ENCODE results near the gene FAM53C.
"Not testable (repeated sequence)": the region's sequence is repeated elsewhere in the genome, so short reads cannot be mapped to it uniquely, and the experiment has no call there.

Gene FAM53C

GRCh38 chr5:138351517-138351916 lies 13.5 kb downstream of the FAM53C start:
- DNase-seq, result no peak

GRCh38 chr5:138352071-138352721 lies 14.1 kb downstream of the FAM53C start, which contains the start of gene KDM3B:
TSS of gene KDM3B (plus strand) at chr5:138352685. CDS start at chr5:138352796, 111 bp downstream.
- DNase-seq, result peak; percentile 76

- no peak for DNase-seq
Observed at GRCh38 chr5:138352722-138353559, 14.9 kb downstream of the FAM53C start.

GRCh38 chr5:138353560-138354080 lies 15.6 kb downstream of the FAM53C start:
- no peak for DNase-seq

- DNase-seq, result no peak
Observed at GRCh38 chr5:138354387-138354786, 16.3 kb downstream of the FAM53C start.

GRCh38 chr5:138354926-138355378 lies 16.9 kb downstream of the FAM53C start:
- DNase-seq, result peak; percentile 14

GRCh38 chr5:138359621-138360020 lies 21.6 kb downstream of the FAM53C start:
- no peak for DNase-seq

GRCh38 chr5:138360941-138361452 lies 22.9 kb downstream of the FAM53C start:
- no peak for DNase-seq

- no peak for DNase-seq
Observed at GRCh38 chr5:138364576-138364975, 26.5 kb downstream of the FAM53C start.

GRCh38 chr5:138366632-138367382 lies 28.7 kb downstream of the FAM53C start:
- DNase-seq, result no peak

GRCh38 chr5:138369261-138369660 lies 31.2 kb downstream of the FAM53C start:
- DNase-seq, result no peak

GRCh38 chr5:138369706-138370105 lies 31.6 kb downstream of the FAM53C start:
- DNase-seq, result no peak

- DNase-seq, result no peak
Observed at GRCh38 chr5:138370537-138370936, 32.5 kb downstream of the FAM53C start.

- DNase-seq, result no peak
Observed at GRCh38 chr5:138371454-138371853, 33.4 kb downstream of the FAM53C start.

GRCh38 chr5:138372225-138372624 lies 34.2 kb downstream of the FAM53C start:
- DNase-seq, result no peak

- DNase-seq, result no peak
Observed at GRCh38 chr5:138372653-138373052, 34.6 kb downstream of the FAM53C start.

GRCh38 chr5:138382347-138382746 lies 44.3 kb downstream of the FAM53C start:
- DNase-seq, result no peak

- DNase-seq, result no peak
Observed at GRCh38 chr5:138385660-138386059, 47.6 kb downstream of the FAM53C start.

GRCh38 chr5:138386290-138386689 lies 48.2 kb downstream of the FAM53C start:
- DNase-seq, result no peak

- DNase-seq, result no peak
Observed at GRCh38 chr5:138389332-138389731, 51.3 kb downstream of the FAM53C start.

- DNase-seq, result not testable (repeated sequence)
Observed at GRCh38 chr5:138389911-138390310, 51.8 kb downstream of the FAM53C start.

GRCh38 chr5:138391859-138392386 lies 53.9 kb downstream of the FAM53C start:
- DNase-seq, result no peak

Measured in GOT3 (cell line).